Mesenteric fat pad (tissue), 1 donor: ENCODE results near the gene CEP72. TPM values are rescaled to one million over a fixed set of nuclear protein-coding genes. Genes with fewer than 3 reads are reported as not detected.
"Not testable (repeated sequence)": the region's sequence is repeated elsewhere in the genome, so short reads cannot be mapped to it uniquely, and the experiment has no call there.

ENCODE experiments used
- DNase-seq: peaks from one replicate; pipeline ENCODE4 v3.0.0-alpha.2; 2020; ENCODE audit warnings: low spot score
- long read RNA-seq: library from polyadenylated mRNA; unstranded; transcript quantifications from one replicate; pipeline ENCODE4 v2.0.0, GENCODE V29; 2020
- total RNA-seq: library from RNA; stranded (reverse); fragmentation: NEBNext Ultra II Directional; extraction: Animal tissue kit (Norgen Biotek cat#: 25700); gene quantifications from one replicate; pipeline ENCODE4 v1.2.1, GENCODE V29; 2021
- donor health status: DM: yes; HTN: yes; CAD: no.

The CEP72 gene
- 2.0 TPM for total RNA-seq
- long read RNA-seq, transcript CEP72-201 (12 exons, 2,434 nt) = major isoform, 6 of 7 reads
- long read RNA-seq, partial matches to known transcripts = 0 of 7 reads
- long read RNA-seq, other reads (novel, unspliced or antisense) = 1 of 7 reads

DNA sequence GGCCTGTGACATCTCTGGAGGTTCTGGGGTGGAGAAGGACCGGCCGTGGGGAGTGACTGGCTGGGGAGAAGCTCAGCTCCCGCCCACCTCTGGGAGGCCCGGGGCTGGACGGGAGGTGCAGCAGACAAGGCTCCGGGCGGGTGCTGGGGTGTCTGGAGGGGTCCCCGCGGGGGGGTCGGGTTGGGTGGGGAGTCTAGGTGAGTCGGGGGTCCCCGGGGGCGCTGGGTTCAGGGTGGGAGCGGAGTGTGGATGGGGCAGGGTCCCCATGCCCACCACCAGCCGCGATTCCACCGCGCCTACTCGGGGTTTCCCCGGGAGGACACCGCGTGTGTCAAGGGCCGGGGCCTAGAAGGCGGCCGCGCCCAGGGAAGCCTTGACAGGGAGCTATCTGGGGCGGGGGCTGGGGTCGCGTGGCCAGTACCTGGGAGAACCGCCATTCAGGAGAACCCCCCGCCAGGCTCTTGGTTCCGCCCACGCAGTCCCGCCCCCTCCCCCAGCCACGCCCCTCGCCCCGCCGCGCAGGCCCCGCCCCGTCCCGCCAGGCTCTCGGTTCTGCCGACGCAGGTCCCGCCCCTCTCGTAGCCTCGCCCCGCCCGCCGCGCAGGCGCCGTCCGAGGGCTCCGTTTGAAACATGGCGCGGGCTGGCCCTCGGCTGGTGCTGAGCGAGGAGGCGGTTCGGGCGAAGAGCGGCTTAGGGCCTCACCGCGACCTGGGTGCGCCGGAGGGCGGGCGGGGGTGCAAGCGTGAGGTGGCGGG lies at the start of gene CEP72:
TSS of gene CEP72 (plus strand) at position 610 of the 756 bp plus-strand sequence. CDS start at position 632, 22 bp downstream.
- peak; percentile 98 for DNase-seq

GRCh38 chr5:565782-566440 lies 46.2 kb upstream of the CEP72 start:
- DNase-seq = peak; percentile 78

DNA sequence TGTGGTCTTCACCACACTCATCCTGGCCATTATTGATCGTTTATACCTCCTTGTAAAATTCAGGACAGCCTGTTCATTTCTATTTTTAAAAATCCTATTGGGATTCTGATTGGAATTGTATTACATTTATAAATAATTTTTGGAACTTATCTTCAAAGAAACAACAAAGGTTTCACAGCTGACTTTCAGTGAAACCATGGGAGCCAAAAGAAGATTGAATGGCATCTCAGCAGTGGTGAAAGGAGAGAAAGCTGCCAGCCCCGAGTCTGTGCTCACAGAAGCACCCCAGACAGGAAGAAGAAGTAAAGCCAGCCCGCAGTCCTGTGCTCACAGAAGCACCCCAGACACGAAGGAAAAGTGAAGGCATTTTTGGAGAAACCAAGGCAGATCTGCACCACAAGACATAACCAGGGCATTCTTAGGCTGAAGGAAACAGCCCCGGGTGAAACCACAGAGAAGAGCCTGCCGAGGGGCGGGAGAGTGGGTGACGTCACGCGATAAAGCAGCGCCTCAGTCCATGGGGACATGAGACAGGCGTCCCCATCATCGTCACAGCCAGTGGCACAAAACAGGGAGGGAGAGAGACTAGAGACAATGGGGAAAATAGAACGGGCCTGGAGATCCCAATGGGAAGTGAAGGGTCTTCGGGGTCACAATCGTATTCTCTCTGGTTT lies 45.4 kb upstream of the CEP72 start:
- peak; percentile 59 for DNase-seq

- DNase-seq = peak; percentile 57
Measured at GRCh38 chr5:567664-568060, 44.5 kb upstream of the CEP72 start.

GRCh38 chr5:568061-568781 lies 43.9 kb upstream of the CEP72 start:
- peak; percentile 88 for DNase-seq

DNA sequence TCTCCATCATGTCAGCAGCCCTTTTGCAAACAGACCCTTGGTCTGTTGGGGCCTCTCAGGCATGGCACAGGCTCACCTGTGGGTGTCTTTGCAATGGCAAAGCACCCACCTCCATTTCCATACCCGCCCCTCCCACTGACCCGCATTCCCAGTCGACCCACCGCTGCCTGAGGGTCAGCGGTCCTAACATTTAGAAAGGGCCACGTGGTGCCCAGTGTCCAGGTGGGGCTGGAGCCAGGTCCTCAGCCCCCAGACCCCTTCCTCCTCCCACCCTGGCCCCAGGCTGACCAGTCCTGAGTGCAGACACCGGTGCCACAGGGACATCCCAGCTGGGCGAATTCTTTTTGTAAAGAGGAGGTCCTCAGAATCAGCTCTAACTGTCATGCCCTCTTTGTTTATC lies 43.3 kb upstream of the CEP72 start:
- no peak for DNase-seq

- peak; percentile 87 for DNase-seq
Measured at GRCh38 chr5:569358-569867, 42.7 kb upstream of the CEP72 start.

DNA sequence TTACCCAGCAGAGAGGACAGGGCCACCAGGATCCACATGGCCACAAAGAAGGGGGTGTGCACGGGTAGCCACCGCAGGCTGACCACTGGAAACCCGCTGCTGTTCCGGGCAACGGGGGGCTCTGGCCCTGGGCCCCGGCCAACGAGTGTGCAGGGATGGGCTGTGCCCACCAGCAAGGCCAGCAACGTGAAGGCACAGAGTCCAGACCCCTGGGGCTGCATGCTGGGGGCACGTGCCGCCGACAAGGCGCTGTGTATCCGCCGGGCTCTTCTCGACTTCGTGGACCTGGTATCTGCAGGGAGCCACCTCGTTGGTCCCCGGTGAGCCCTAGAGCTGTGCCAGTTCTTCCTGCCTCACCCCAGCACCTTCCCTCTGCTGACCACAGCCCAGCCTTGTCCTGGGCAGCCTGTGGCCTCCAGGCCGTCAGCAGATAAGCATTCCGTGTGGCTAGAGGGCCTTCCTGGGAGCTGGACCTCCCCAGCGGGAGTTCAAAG lies 42.2 kb upstream of the CEP72 start:
- peak; percentile 77 for DNase-seq

- peak; percentile 33 for DNase-seq
Measured at GRCh38 chr5:570446-570845, 41.7 kb upstream of the CEP72 start.

DNA sequence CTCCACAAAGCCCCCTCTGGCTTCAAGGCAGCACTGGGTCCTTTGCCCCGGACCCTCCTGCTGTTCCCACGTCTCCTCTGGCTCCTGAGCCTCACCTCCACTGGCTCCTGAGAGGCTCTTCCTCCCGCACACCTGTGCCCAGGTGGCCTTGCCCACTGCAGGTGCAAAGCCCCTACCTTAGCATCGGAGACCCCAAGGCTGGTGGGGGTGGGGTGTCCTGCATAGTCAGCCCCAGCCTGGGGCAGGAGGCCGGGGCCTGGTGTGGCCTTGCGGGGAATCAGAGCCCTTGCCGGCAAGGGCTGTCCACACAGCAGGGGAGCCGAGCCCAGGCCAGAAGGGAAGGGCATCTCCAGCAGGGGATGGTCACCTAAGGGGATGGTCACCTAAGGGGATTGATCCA lies 41.3 kb upstream of the CEP72 start:
- DNase-seq = peak; percentile 69

DNA sequence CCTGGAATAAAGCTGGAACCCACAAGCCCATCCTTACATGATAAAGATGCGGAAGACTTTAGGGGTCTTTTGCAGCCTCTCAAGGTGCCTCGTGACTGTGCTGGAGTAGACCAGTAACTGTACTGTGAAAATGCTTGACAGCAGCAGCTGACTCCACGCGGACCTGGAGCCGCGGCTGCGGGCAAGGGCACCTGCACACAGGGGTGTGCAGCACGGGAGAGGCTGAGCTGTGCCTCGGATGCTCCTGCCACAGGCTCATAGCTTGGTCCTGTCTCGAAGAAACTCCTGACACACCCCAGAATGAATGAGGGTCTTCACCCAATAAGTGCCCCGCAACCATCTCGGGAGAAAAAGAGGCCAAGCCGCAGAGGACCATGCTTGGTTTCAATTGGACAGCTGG lies 40.3 kb upstream of the CEP72 start:
- DNase-seq = peak; percentile 75

- DNase-seq = peak; percentile 33
Measured at GRCh38 chr5:572398-573019, 39.6 kb upstream of the CEP72 start.

DNA sequence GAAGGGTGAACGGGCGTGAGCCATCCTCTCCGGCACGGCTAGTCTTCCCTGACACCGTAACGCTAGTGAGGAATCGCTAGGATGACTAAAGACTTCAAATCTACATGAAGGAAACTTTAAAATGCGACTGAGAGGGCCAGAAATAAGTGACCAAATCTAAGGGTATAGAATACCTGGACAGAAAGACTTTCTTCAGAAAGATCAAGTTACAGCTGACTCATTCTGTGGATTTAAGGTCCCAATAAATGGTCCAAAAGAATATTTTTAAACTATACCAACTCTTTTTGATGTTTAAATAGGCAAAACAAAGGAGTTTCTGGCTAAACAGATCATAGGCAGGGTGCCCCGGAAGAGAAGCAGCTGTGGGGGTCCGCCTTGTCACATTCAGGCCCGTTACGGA lies 38.9 kb upstream of the CEP72 start:
- peak; percentile 33 for DNase-seq

GRCh38 chr5:573976-574375 lies 38.2 kb upstream of the CEP72 start:
- DNase-seq = peak; percentile 69

DNA sequence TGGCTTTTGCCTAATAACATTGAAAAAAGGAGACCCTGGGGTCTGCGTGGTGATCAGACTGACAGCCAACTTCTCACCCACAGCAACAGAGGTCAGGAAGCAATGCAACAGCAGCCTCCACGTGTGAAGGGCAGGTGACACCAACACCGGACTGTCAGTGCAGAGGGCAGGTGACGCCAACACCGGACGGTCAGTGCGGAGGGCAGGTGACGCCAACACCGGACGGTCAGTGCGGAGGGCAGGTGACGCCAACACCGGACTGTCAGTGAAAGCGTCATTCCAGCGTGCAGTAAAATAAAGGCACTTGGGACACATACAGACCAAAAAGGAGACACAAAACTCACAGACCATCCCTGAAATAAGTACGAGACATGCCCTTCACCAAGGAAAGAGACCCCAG lies 37.2 kb upstream of the CEP72 start:
- peak; percentile 60 for DNase-seq

GRCh38 chr5:575636-576035 lies 36.5 kb upstream of the CEP72 start:
- peak; percentile 37 for DNase-seq

GRCh38 chr5:577214-577613 lies 34.9 kb upstream of the CEP72 start:
- DNase-seq = not testable (repeated sequence)

- no peak for DNase-seq
Measured at GRCh38 chr5:577800-578199, 34.3 kb upstream of the CEP72 start.

DNA sequence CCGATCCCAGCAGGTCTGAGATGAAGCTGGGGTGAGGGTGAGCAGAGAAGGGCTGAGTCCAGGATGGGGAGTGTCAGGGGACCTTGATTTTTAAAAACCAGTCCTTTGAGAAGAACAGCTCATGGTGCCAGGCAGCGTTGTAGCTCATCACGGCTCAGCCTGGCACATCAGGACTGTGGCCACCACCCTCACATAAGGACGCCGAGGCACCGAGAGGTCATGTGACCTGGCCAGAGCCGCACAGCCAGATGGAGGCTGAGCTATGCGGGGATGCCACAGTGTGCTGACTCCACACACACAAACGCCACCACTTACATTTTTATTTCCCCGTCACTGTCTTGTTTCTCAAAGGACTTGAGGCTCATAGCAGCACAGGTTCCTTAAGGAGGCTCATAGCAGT lies 32.9 kb upstream of the CEP72 start:
- peak; percentile 49 for DNase-seq

DNA sequence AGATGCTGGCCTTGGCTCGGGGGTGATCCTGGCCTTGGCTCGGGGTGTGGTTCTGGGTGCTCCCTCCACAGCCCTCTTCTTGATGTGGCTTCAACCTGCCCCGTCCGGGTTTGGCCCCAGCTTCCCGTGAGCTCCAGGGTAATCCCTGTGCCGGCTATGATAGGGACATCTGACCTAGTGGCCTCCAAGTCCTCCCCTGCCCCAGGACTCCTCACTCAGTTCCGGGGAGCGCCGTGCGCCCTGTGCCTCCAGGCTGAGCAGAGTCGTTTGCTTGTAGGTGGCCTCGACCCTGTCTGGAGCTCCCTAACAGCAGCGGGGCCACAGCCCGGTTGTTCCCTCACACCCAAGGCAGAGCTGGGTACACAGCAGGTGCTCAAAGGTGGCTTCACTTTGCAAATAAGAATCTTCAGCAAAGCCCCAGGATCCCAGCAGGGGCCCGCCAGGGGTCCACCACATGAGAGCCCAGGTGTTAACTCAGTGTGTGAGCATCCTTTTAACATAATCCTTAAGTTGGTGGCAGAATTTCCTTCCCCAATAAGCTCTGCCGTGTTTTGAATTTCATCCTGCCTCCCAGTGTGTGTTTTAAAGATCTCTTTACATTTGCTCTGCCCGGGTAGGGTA lies 32.3 kb upstream of the CEP72 start:
- peak; percentile 67 for DNase-seq
